OCI-LY7 (cell line): ENCODE results near the gene IL17RA. TPM values are rescaled to one million over a fixed set of nuclear protein-coding genes. Genes with fewer than 3 reads are reported as not detected.

Source experiments
- BruUV-seq: library from RNA; stranded (reverse); fragments of 400-500 nt; replicated peaks from 2 replicates; lab custom pipeline; 2021; lab: Mats Ljungman, UMichigan
- CTCF ChIA-PET: fragments of 300-600 bp; sonication (Branson Sonifier 250); formaldehyde crosslinking; loops from one replicate; lab custom pipeline; 2022; ENCODE audit warnings: antibody characterized with exemption; ENCODE audit not compliant: unreplicated experiment; lab: Charles Lee
- POLR2A ChIA-PET: fragments of 300-600 bp; sonication (Branson Sonifier 250); formaldehyde crosslinking; loops from one replicate; lab custom pipeline; 2022; ENCODE audit warnings: antibody characterized with exemption; lab: Charles Lee
- DNase-seq: peaks from one replicate; pipeline ENCODE4 v3.0.0-alpha.2; 2015; ENCODE audit warnings: low spot score
- H2AFZ ChIP-seq: fragments of 200-600 bp; sonication (generic), shearing (Covaris generic); 2 replicates; pipeline ENCODE4 v1.6.1; 2014; ENCODE audit warnings: mild to moderate bottlenecking, antibody characterized with exemption, low read length, moderate library complexity
- H3K27ac ChIP-seq: fragments of 200-600 bp; sonication (generic); 2 replicates; pipeline ENCODE4 v1.5.1; 2014; ENCODE audit warnings: mixed run types, low read depth, mild to moderate bottlenecking, moderate library complexity, low read length, inconsistent platforms; ENCODE audit not compliant: poor library complexity, severe bottlenecking
- H3K36me3 ChIP-seq: fragments of 200-600 bp; sonication (generic); 2 replicates; pipeline ENCODE4 v1.6.1; 2014; ENCODE audit warnings: mild to moderate bottlenecking, antibody characterized with exemption, low read length, moderate library complexity, mixed read lengths; ENCODE audit not compliant: insufficient read depth
- H3K4me1 ChIP-seq: fragments of 200-600 bp; sonication (generic); 2 replicates; pipeline ENCODE4 v1.5.1; 2014; ENCODE audit warnings: mild to moderate bottlenecking, low read length; ENCODE audit not compliant: insufficient read depth, poor library complexity, severe bottlenecking
- H3K4me2 ChIP-seq: fragments of 200-600 bp; sonication (generic); 2 replicates; pipeline ENCODE4 v1.6.1; 2014; ENCODE audit warnings: mild to moderate bottlenecking, low read length
- H3K4me3 ChIP-seq: fragments of 200-600 bp; sonication (generic); 2 replicates; pipeline ENCODE4 v1.5.1; 2014; ENCODE audit warnings: mild to moderate bottlenecking, low read depth, low read length; ENCODE audit not compliant: poor library complexity, severe bottlenecking
- H3K79me2 ChIP-seq: fragments of 200-600 bp; sonication (generic); 2 replicates; pipeline ENCODE4 v1.6.1; 2016; ENCODE audit warnings: low read depth, mild to moderate bottlenecking, low read length, moderate library complexity, mixed read lengths; ENCODE audit not compliant: insufficient read depth
- H3K9me2 ChIP-seq: fragments of 200-600 bp; sonication (generic); 2 replicates; pipeline ENCODE4 v1.6.1; 2016; ENCODE audit warnings: mild to moderate bottlenecking, low read length, mixed read lengths; ENCODE audit not compliant: insufficient read depth
- H3K9me3 ChIP-seq: fragments of 200-600 bp; sonication (generic); 2 replicates; pipeline ENCODE4 v1.6.1; 2014; ENCODE audit warnings: mild to moderate bottlenecking, mixed run types, low read length, mixed read lengths
- H4K20me1 ChIP-seq: fragments of 200-600 bp; sonication (generic); 2 replicates; pipeline ENCODE4 v1.6.1; 2014; ENCODE audit warnings: mild to moderate bottlenecking, antibody characterized with exemption, low read length, moderate library complexity, mixed read lengths; ENCODE audit not compliant: insufficient read depth
- CTCF ChIP-seq: fragments of 200-600 bp; sonication (generic); conservative IDR thresholded peaks from 2 replicates; pipeline ENCODE4 v1.5.1; 2014; ENCODE audit warnings: mild to moderate bottlenecking, antibody characterized with exemption, low read length, moderate library complexity, mixed read lengths
- EZH2phosphoT487 ChIP-seq: fragments of 200-600 bp; sonication (generic); IDR thresholded peaks from 2 replicates; pipeline ENCODE4 v1.6.1; 2018; ENCODE audit warnings: low read depth, borderline replicate concordance, mild to moderate bottlenecking, mixed run types, antibody characterized with exemption, low read length, moderate library complexity, mixed read lengths
- intact Hi-C: fragments of 100-400 bp; cut with micrococcal nuclease; formaldehyde crosslinking; loops from one replicate; pipeline ENCODE4 v1.10.0; 2022; ENCODE audit not compliant: unreplicated experiment
- total RNA-seq, 2 experiments: library from RNA; depleted of rRNA in 1 of 2; stranded (reverse); fragments of >200 nt in 1 of 2; shearing (Covaris generic) in 1 of 2; gene quantifications; 2 replicates each; pipeline ENCODE4 v1.2.3, GENCODE V29; 2014 to 2022

IL17RA gene
- total RNA-seq, 2 experiments from 2014 or later: 7.8 to 10.9 TPM

GRCh38 chr22:17106785-17107546, 22.2 kb downstream of the IL17RA start:
- DNase-seq: no peak
- TF ChIP-seq EZH2phosphoT487 (no peak), CTCF (no peak)
- no peaks in the 10 kb centered on the region for H3K79me2 ChIP-seq
- H3K9me2 ChIP-seq: no peaks in the 10 kb centered on the region
- H3K4me3 ChIP-seq: no peak overlapping the region
- no peaks in the 10 kb centered on the region for H3K9me3 ChIP-seq
- ChIA-PET CTCF (no interaction called here), POLR2A (interaction anchor here (1.3 kb wide), 1 partner anchor 18 kb away, joined by 5 read pairs; no protein-coding TSS in a partner anchor)
- no peak overlapping the region for H3K4me2 ChIP-seq
- peaks cover 9% of the 10 kb centered on the region; the same call in 1 of the 2 replicates for H3K36me3 ChIP-seq
- H3K27ac ChIP-seq: no peak overlapping the region
- H4K20me1 ChIP-seq: no peaks in the 10 kb centered on the region
- intact Hi-C loops: no loop called here
- no peaks in the 10 kb centered on the region for H3K4me1 ChIP-seq
- no peak overlapping the region for H2AFZ ChIP-seq
- BruUV-seq: no TSS peak

- H4K20me1 ChIP-seq: no peaks in the 10 kb centered on the region
- TF ChIP-seq EZH2phosphoT487: no peak
- TF ChIP-seq CTCF: no peak
- no peak overlapping the region for H3K27ac ChIP-seq
- peaks cover 5% of the 10 kb centered on the region; the same call in 1 of the 2 replicates for H3K36me3 ChIP-seq
- no peaks in the 10 kb centered on the region for H3K79me2 ChIP-seq
- no peaks in the 10 kb centered on the region for H3K9me2 ChIP-seq
- ChIA-PET POLR2A (no interaction called here), CTCF (no interaction called here)
- no peaks in the 10 kb centered on the region for H3K9me3 ChIP-seq
- no peak overlapping the region for H2AFZ ChIP-seq
- intact Hi-C loops: no loop called here
- no TSS peak for BruUV-seq
- H3K4me1 ChIP-seq: no peaks in the 10 kb centered on the region
- no peak overlapping the region for H3K4me3 ChIP-seq
- H3K4me2 ChIP-seq: no peak overlapping the region
- no peak for DNase-seq
Observed at GRCh38 chr22:17107547-17107810, 22.7 kb downstream of the IL17RA start.

GRCh38 chr22:17108256-17109112, 23.7 kb downstream of the IL17RA start:
- Histone ChIP-seq H3K9me3 (no peaks in the 10 kb centered on the region), H3K79me2 (no peaks in the 10 kb centered on the region), H3K36me3 (peaks cover 5% of the 10 kb centered on the region; the same call in 1 of the 2 replicates), H3K4me3 (no peak overlapping the region), H4K20me1 (no peaks in the 10 kb centered on the region), H2AFZ (no peak overlapping the region), H3K27ac (no peak overlapping the region), H3K9me2 (no peaks in the 10 kb centered on the region), H3K4me1 (no peaks in the 10 kb centered on the region), H3K4me2 (no peak overlapping the region)
- TF ChIP-seq CTCF (no peak), EZH2phosphoT487 (no peak)
- no TSS peak for BruUV-seq
- no peak for DNase-seq
- intact Hi-C loops: no loop called here
- CTCF ChIA-PET: no interaction called here
- POLR2A ChIA-PET: no interaction called here
